ENCODE data around the gene MSI1. TPM values are rescaled to one million over a fixed set of nuclear protein-coding genes. Genes with fewer than 3 reads are reported as not detected.

Gene MSI1
- not detected in 2 replicates for total RNA-seq

GRCh38 chr12:120368789-120369602 is at the start of gene MSI1:
Gene MSI1, minus strand, starts transcription at chr12:120369164. Its CDS starts 73 bp downstream, at chr12:120369091.

GRCh38 chr12:120327593-120327992 is 41.4 kb downstream of the MSI1 start, which contains the start of gene PLA2G1B:
Gene PLA2G1B, minus strand, starts transcription at chr12:120327779. Its CDS starts 26 bp downstream, at chr12:120327753.

GRCh38 chr12:120301962-120302815 is 66.8 kb downstream of the MSI1 start, which contains the start of gene SIRT4:
Gene SIRT4, plus strand, starts transcription at chr12:120302321. Its CDS starts 1,241 bp downstream, at chr12:120303562.

GRCh38 chr12:120292661-120293531 is 76.1 kb downstream of the MSI1 start, which contains the start of gene RNU4-1:
Gene RNU4-1, minus strand, starts transcription at chr12:120293237.

Other genes with a start within 250 kb of the MSI1 start
- gene GCN1, start 174.4 kb downstream of the MSI1 start, total RNA-seq, result 73.9 and 92.3 TPM in 2 replicates
- 3,700 and 3,777 TPM in 2 replicates for gene RPLP0, start 168.1 kb downstream of the MSI1 start, total RNA-seq
- gene PXN, start 103.4 kb downstream of the MSI1 start, total RNA-seq, result 14.5 and 24.4 TPM in 2 replicates
- gene RNU4-2, start 77.3 kb downstream of the MSI1 start, total RNA-seq, result under 0.01 TPM in 2 replicates
- gene RNU4-1, start 75.9 kb downstream of the MSI1 start, total RNA-seq, result under 0.01 TPM in 1 of 2 replicates, not detected in the other
- gene SIRT4, start 66.8 kb downstream of the MSI1 start, total RNA-seq, result 0.79 and 0.87 TPM in 2 replicates
- gene PLA2G1B, start 41.4 kb downstream of the MSI1 start, total RNA-seq, result 0.25 TPM in 1 of 2 replicates, not detected in the other
- 480 and 586 TPM in 2 replicates for gene COX6A1, start 68.9 kb upstream of the MSI1 start, total RNA-seq
- gene TRIAP1, start 77.2 kb upstream of the MSI1 start, total RNA-seq, result 17.6 and 19.0 TPM in 2 replicates
- 18.6 and 19.8 TPM in 2 replicates for gene GATC, start 77.3 kb upstream of the MSI1 start, total RNA-seq
- gene SRSF9, start 100.6 kb upstream of the MSI1 start, total RNA-seq, result 151 and 223 TPM in 2 replicates
- 377 and 386 TPM in 2 replicates for gene DYNLL1, start 126.9 kb upstream of the MSI1 start, total RNA-seq
- gene COQ5, start 160.0 kb upstream of the MSI1 start, total RNA-seq, result 27.9 and 33.1 TPM in 2 replicates
- gene RNF10, start 165.2 kb upstream of the MSI1 start, total RNA-seq, result 132 and 182 TPM in 2 replicates
- 34.0 and 54.2 TPM in 2 replicates for gene POP5, start 212.2 kb upstream of the MSI1 start, total RNA-seq

Measured in aortic smooth muscle cell (primary cell).